HG03354 (cell line): Measurements from ENCODE around the gene SPATA25.
"Not testable (repeated sequence)": the region's sequence is repeated elsewhere in the genome, so short reads cannot be mapped to it uniquely, and the experiment has no call there.

Experiments
- ATAC-seq: cut with Tn5 transposase; IDR thresholded peaks from one replicate; pipeline ENCODE4 v1.9.1; 2021; ENCODE audit warnings: mild to moderate bottlenecking; ENCODE audit not compliant: unreplicated experiment, poor library complexity, severe bottlenecking

The SPATA25 gene

DNA sequence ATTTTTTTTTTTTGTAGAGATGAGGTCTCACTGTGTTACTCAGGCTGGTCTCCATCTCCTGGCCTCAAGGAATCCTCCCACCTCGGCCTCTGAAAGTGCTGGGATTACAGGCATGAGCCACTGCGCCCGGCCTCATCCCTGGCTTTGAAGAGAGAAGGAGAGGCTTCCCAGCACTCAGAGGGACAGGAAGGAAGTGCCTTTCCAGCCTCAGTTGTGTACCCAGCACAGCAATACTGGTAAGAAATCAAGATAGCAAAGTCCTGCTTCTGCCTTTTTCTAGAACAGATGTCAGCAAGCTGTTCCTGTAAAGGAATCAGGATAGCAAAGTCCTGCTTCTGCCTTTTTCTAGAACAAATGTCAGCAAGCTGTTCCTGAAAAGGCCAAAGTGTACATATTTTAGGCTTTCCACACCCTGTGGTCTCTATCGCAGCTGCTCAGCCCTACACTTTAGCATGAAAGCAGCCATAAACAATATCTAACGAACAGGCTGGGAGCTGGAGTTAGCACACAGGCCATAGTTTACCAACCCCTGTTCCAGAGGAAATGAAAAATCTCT is 30.8 kb upstream of the SPATA25 start:
- no peak for ATAC-seq

DNA sequence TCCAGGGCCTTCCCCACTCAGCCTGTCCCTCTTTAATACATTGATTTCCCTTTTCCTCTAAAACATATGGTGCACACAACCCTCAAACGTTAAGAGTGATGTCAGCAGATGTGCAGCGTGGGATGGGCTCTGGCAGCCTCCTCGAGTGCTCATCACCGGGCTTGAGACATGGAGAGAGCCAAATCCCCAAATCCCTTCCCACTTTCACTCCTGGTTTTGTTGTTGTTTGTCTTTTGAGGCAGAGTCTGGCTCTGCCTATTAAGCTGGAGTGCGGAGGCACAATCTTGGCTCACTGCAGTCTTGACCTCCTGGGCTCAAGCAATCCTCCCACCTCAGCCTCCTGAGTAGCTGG is 30.3 kb upstream of the SPATA25 start:
- ATAC-seq = no peak

DNA sequence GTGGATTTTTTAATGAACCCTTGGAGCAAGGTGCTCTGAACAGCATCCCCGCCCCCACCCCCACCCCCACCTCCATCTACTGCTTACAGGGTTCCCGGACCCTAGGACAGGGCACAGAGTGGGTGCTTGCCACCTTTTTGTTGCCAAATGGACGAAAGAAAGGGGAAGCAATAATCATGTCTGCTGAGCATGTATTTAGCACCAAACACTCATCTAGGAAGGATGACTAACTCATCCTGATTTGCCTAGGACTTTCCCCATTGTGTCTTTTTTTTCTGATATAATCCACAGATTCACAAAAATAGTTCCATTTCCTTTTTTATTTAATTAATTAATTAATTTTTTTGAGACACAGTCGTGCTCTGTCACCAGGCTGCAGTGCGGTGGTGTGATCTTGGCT is 25.7 kb upstream of the SPATA25 start:
- no peak for ATAC-seq

DNA sequence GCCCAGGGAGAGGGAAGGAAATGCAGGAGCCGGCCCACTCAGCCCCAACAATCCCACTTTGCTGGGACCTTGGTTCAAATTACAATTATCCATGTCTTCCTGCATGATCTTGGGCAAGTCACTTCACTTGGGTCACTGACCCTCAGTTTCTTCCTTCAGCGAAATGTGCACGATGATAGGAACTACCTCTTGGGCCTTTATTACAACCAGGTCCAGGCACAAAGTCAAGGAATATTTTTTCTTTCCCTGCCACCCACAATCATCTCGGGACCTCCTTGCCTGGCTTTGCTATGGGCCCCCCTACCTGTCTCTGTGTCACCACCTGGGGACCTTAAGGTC is 24.9 kb upstream of the SPATA25 start:
- ATAC-seq = no peak

DNA sequence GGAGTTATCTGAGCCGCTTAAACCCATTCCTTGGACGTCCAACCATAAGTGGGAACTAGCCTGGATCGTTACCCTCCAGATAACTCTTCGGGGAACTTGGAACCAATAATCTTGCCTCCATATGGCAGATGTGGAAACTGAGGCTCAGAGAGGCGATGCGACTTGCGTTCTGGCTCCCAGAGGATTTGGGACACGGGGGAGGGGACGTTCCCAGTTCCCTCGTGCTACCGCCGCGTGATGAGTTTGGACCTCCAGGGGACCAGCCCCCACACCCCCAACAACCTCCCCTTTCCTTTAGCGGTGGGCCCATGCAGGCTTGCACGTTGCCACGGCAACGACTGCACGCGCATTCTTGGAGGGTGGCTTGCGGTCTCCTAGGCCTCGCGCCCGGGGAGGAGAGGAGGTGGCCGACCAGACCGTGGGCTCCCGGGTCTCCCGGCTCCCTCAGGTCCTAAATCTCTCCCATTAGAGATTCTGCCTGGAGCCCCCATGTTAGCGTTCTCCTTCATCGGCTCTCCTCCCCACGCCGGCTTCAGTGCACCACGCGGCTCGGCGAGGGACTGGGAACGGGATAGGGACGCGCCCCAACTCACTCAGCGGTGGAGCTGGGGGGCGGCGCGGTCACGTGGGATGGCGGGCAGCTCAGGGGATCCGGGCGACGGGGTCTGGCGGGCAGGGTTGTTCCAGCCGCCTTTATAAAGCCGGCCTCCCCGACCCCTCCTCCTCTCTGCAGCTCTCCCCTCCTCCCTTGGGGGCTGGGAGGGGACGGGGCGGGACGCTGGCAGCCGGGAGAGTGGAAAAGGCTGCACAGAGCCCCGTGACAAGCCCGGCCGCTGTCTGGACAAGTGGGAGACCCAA is 24.3 kb upstream of the SPATA25 start, which contains the start of gene PLTP:
TSS of gene PLTP (minus strand) at position 670 of the 858 bp plus-strand sequence. CDS start 703 bp downstream, outside the sequence.
- no peak for ATAC-seq

DNA sequence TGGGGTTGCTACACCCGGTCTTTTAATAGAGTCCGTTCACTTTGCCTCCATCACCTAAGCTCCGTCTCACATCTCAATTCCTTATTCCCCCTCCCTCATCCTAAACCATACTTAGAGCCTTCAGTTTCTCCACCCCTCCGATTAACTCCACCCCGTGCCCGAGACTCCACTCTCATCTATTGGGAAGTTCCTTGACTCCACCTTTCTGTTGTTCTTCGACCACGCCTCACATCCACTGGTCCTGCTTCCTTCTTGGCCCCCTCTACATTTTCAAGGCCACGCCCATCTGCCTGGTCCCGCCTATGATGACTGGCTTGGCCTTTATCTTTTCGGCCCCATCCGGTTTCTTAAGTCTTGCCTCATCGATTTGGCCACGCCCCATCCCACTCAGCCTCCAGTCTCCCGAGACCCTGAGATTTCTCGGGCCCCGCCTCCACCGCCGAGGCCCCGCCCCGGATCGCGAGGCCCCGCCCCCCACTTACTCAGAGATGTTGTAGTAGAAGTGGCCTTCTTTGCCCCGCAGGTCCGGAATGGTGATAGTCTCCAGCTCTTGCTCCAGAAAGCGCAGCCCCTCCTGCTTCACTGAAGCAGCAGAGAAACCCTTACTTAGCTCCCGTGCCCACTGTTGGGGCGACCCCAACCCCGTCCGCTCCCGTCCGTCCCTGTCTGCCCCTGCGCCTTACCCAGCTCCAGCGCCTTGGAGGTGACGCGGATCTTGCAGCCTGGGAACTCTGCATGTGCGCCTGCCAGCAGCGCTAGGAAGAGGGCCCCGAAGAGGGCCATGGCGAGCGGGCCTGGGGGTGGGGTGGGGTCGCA is 23.5 kb upstream of the SPATA25 start:
- ATAC-seq = peak; percentile 93

DNA sequence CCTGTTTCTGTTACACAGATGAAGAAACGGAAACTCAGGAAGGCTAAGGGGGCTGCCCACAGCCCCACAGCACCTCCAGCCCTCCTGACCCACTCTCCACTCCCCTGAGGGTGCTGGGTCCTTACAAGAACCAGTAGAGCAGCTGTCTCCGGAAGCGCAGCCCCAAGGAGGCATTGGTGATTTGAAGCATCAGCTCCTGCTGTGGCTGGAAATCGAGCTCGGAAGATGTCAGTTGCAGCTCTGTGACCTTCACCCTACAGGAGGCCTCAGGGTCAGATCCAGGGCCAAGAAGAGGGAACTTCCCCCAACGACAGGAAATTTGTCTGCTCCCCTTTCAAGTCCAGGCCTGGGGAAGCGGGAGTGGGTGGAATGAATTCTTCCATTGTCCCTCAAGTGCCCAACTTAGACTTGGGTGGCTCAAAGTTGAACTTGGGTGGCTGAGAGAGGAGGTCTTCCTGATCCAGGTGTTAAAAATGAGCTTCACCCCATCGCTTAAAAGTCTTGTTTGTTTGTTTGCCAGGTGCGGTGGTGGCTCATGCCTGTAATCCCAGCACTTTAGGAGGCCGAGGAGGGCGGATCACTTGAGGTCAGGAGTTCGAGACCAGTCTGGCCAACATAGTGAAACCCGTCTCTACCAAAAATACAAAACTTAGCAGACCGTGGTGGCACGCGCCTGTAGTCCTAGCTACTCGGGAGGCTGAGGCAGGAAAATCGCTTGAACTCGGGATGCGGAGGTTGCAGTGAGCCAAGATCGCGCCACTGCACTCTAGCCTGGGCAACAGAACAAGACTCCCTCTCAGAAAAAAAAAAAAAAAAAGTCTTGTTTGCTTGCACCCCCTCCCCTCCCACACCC is 22.6 kb upstream of the SPATA25 start:
- ATAC-seq = no peak

DNA sequence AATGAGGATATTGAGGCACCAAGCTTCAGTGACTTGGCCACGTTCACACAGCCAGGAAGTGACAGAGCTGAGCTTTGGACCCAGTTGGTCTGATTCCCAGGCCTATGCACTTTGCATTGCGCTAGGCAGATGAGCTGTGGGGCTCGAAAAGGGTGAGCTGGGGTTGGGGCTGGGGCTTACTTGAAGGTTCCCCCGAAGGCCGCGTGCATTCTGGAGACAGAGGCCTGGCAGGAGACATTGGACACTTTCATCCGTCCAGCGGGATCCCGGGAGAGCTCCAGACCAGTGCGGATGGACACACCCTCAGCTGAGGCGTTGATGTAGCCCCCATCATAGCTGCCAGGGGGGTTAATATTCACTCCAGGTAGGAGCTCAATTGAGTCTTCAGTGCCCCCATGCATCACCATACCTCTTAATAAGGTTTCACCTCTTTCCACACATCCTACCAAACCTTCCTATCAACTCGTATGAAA is 21.9 kb upstream of the SPATA25 start:
- no peak for ATAC-seq

DNA sequence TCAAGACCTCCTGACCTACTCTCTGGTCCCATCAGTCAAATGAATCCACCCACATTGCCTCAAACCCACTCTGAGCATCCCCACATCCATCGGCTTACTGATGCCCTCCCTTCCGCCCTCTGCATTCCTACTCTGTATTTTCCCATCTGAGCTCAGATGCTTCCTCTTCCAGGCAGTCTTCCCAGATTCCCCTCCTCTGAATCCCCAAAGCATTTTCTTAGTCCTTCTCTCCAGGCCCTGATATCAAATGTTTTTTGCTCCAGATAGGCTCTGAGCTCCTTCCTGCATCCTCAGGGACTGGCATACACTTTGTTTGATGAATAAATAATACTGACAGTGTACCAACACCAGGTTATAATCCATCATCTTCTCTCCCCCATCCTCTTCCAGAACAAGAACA is 20.7 kb upstream of the SPATA25 start:
- ATAC-seq = no peak

DNA sequence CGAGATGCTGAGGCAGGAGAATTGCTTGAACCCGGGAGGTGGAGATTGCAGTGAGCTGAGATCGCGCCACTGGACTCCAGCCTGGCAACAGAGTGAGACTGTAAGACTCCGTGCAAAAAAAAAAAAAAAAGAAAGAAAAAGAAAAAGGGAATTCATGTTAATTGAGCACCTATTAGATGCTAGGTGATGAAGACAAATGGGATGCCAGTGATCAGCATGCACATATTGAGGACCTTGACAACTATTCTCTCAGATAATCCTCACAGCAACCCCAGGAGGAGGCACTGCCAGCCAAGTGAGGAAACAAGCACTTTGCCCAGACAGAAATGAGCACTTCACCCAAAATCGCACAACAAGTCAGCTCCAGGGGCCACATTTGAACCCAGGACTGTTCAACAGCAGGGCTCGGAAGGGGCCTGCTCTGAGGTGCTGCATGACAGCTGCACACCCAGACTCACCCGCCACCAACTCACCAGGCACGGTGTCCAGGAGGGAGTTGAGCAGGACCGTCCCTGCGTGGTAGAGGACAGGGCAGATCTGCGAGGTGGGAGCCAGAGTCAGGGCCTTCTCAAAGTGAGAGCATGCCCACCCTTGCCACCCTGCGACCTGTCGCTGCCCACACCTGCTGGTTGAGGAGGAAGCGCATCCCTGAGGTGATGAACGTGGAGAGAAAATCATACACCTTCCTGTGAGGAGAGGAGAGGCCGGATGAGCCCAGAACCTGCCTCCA is 20.0 kb upstream of the SPATA25 start:
- no peak for ATAC-seq

DNA sequence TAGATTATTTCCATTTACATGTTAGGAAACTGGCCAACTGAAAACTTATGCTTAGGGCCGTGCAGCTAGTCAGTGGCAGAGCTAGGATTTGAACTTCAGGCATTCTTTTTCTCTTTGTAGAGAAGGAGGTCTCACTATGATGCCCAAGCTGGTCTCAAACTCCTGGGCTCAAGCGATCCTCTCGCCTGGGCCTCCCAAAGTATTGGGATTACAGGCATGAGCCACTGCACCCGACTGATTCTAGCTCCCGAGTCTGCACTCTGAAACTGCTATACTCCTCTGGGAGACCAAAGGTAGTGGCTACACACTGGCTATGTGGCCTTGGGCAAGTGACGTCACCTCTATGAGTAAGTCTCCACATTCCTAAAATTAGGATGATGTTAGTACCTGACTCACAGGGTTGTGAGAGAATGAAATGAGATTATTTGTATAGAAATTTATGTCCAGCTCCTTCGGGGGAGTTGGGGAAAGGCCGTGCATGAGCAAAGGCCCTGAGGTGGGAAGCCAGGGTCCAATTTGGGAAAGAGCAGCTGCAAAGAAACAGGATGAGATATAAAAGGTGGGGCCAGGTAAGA is 18.2 kb upstream of the SPATA25 start:
- ATAC-seq = no peak

DNA sequence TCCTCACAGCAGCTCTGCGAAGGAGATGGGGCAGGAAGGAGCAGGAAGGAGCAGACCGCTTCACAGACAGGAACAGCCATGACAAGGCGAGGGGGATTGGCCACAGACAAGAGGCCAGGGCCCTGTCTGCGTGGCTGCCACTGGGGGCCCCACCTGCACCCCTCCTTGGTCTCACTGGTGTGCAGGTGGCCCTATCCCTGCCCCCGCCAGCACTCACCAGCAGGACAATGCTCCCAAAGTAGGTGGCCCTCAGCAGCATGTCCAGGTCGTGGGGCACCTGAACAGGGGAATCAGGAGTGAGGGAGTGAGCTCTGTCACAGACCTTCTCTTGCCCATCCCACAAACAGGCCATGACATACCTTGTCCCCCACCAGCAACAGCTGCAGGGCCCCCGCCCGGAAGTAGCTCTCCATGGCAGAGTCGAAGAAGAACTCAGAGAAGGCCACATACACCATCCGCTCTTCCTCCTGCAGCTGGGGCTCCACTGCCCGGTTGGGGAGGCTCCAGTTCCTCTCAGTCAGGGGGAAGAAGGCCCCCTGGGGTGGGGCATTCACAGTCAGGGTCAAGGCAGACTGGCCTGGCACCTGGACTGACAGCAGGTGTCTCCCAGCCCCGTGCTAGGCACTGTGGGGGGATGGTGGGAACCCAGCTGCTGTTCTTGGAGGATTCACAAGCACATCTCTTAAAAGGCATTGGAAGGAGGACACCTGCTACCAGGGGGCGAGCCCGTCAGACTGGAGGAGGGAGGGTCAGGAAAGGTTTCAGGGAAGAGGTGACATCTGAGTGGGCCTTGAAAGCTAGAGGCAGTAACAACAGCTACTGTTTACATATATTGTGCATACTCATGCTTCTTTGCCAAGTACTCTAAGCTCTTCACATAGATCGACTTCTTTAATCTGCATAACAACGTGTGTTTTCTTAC is 17.4 kb upstream of the SPATA25 start:
- ATAC-seq = no peak

DNA sequence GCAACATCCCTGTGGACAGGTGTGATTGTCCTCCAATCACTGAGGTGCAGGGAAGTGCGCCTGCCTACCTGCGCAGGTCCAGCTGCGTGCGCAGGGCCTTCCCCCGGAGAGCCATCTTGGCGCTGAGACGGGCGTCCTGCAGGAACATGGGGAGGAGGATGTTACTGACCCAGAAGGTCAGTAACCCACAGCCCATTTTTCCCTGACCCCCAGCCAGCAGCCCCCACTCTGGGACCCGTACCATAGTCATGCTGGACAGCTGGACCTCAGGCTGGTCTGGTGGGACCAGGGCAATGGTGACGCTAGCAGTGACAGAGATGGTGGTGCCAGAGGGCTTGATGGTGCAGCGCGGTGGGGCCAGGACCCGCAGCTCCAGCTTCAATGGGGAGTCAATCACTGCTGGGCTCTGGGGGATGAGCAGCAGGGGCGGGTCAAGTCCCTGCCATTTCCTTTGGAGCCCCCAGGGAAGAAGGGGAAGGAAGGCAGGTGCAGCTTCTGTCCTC is 14.8 kb upstream of the SPATA25 start:
- no peak for ATAC-seq

DNA sequence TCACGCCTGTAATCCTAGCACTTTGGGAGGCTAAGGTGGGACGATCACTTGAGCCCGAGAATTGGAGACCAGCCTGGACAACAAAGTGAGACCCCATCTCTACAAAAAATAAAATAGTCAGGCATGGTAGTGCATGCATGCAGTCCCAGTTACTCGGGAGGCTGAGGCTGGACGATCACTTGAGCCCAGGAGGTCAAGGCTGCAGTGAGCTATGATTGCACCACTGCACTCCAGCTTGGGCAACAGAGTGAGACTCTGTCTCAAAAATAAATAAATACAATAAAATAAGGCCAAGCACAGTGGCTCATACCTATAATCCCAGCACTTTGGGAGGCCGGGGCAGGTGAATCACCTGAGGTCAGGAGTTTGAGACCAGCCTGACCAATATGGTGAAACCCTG is 13.9 kb upstream of the SPATA25 start:
- ATAC-seq = not testable (repeated sequence)

DNA sequence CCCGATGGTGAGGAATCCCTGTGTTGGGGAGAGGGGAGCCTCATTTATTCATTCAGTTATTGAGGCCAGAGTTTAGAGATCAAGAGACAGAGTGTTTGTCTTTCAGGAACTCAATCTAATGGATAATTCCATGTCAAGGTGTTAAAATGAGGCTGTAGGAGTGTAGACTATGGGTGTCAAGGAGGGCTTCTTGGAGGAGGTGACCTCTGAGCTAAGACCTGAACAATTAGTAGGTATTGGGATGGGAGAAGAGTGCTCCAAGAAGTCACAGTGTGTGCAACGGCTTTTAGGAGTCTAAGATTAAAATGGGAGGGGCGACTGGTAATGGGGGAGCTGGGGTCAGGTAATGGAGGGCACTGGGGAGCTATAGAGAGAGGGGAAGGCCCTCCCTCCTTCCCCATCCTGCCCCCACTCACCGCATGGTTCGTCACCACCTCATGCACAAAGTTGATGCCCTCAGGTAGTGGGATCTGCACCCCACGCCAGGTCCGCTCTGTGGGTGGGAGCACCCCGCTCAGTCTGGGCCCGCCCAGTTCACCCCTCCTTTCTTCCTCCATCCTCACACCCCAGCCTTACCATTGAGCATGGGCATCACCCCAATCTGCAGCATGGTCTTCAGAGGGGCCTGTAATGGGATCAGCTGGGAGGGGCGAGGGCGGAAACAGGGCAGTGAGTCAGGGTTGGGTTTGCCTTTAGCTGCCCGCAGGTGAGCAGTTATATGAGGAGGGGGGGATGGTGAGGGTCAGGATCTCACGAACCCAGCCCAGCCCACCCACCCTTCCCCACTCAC is 11.8 kb upstream of the SPATA25 start:
- ATAC-seq = no peak

DNA sequence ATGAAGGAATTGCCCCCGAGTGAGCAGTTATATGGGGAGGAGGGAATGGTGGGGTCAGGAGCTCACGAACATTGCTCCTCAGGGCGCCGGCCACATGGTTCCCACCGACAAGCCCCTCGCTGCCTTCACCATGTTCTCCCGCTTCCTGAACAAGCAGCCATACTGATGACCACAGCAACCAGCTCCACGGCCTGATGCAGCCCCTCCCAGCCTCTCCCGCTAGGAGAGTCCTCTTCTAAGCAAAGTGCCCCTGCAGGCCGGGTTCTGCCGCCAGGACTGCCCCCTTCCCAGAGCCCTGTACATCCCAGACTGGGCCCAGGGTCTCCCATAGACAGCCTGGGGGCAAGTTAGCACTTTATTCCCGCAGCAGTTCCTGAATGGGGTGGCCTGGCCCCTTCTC is 10.9 kb upstream of the SPATA25 start:
- no peak for ATAC-seq

DNA sequence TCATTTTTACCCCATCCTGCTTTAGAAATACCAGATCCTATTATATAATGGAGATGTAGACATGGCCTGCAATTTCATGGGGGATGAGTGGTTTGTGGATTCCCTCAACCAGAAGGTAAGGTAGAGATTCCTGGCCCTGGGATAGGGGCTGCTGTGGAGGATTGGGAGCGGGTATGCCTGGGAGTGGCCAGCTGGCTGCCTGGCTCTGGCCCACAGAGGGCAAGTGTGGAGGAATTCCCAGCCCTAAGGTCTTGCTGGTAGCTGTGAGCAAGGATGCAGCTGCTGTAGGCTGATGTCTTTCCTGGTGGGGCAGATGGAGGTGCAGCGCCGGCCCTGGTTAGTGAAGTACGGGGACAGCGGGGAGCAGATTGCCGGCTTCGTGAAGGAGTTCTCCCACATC is 10.3 kb upstream of the SPATA25 start:
- no peak for ATAC-seq
